AG04449 (cell line): ENCODE data around the gene CFH.
"Not testable (repeated sequence)": the region's sequence is repeated elsewhere in the genome, so short reads cannot be mapped to it uniquely, and the experiment has no call there.

Source experiments
- CTCF ChIA-PET: fragments of 350-600 bp; formaldehyde crosslinking; extraction: SDS; loops from one replicate; lab custom pipeline; 2021; ENCODE audit warnings: antibody characterized with exemption; lab: Yijun Ruan, JAX
- POLR2A ChIA-PET: fragments of 400-600, 350-600 bp; formaldehyde crosslinking; extraction: SDS; loops from one replicate; lab custom pipeline; 2020; ENCODE audit warnings: antibody characterized with exemption, inconsistent platforms; lab: Yijun Ruan, JAX
- DNase-seq: peaks from one replicate; pipeline ENCODE4 v3.0.0-alpha.2; 2010; ENCODE audit warnings: low read depth, low spot score
- H3K4me3 ChIP-seq: 2 replicates; pipeline ENCODE4 v1.5.1; 2011; ENCODE audit warnings: low read depth, mild to moderate bottlenecking, control low read depth, low read length
- TF ChIP-seq, protein P1 (sequence below): IDR thresholded peaks from one replicate; pipeline ENCODE4 v1.5.1; 2011; ENCODE audit warnings: mild to moderate bottlenecking, moderate library complexity, low read length, control low read depth, inconsistent platforms; ENCODE audit not compliant: insufficient read depth; ENCODE audit errors: missing control alignments

Gene CFH

GRCh38 chr1:196723325-196724185, 71.7 kb downstream of the CFH start:
- POLR2A ChIA-PET: no interaction called here
- TF ChIP-seq, protein P1, sequence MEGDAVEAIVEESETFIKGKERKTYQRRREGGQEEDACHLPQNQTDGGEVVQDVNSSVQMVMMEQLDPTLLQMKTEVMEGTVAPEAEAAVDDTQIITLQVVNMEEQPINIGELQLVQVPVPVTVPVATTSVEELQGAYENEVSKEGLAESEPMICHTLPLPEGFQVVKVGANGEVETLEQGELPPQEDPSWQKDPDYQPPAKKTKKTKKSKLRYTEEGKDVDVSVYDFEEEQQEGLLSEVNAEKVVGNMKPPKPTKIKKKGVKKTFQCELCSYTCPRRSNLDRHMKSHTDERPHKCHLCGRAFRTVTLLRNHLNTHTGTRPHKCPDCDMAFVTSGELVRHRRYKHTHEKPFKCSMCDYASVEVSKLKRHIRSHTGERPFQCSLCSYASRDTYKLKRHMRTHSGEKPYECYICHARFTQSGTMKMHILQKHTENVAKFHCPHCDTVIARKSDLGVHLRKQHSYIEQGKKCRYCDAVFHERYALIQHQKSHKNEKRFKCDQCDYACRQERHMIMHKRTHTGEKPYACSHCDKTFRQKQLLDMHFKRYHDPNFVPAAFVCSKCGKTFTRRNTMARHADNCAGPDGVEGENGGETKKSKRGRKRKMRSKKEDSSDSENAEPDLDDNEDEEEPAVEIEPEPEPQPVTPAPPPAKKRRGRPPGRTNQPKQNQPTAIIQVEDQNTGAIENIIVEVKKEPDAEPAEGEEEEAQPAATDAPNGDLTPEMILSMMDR: peak; percentile 64
- CTCF ChIA-PET: interaction anchor here (0.6 to 1.4 kb wide), 5 partner anchors 11 to 629 kb away, joined by 3 to 4 read pairs (median 3); no protein-coding TSS in a partner anchor
- no peak overlapping the region for H3K4me3 ChIP-seq
- DNase-seq: no peak

- POLR2A ChIA-PET: no interaction called here
- CTCF ChIA-PET: no interaction called here
- no peak overlapping the region for H3K4me3 ChIP-seq
- no peak for DNase-seq
- TF ChIP-seq, protein P1: peak; percentile 2
These were observed 80.7 kb downstream of the CFH start for GRCh38 chr1:196732526-196732925.

DNA sequence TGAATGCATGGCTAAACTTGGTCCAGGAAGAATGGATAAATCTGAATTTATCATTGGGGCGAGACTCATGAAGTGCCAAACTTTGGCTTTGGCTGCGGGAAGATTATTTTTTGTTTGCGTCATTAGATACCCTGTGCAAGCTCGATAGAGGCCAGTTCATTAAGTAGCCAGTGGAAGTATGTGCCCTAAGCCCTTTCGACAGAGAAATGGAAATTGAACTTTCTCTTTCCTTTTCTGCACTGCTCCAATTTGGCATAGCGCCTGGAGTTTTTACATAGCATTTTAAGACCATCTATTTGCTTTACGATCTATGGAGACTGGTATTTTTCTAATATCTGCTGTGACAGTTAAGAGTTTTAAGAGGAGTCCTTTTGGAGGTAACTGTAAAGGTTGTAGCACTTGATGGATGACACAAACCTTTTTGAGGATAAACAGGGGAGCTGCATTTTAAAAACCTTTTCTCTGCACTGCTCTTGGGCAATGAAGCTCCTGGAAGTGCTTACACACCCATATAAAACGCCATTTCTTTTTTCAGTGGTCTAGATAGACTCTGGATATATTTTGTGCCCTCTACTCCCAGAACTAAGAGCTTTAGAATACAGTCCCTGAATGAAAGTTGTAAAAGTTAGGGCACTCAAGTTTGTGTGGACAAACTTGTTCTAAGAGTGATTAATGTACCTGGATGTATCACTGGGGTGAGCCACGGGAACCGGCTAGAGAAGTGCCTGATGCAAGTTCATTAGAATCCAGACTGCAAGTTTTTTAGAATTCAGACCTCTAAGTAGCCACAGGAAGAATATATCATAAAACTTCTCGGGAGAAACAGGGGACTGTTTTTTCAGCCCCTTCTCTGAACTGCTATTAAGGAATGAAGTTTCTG, 81.5 kb downstream of the CFH start:
- H3K4me3 ChIP-seq: no peak overlapping the region
- POLR2A ChIA-PET: no interaction called here
- CTCF ChIA-PET: no interaction called here
- TF ChIP-seq, protein P1: no peak
- DNase-seq: no peak

DNA sequence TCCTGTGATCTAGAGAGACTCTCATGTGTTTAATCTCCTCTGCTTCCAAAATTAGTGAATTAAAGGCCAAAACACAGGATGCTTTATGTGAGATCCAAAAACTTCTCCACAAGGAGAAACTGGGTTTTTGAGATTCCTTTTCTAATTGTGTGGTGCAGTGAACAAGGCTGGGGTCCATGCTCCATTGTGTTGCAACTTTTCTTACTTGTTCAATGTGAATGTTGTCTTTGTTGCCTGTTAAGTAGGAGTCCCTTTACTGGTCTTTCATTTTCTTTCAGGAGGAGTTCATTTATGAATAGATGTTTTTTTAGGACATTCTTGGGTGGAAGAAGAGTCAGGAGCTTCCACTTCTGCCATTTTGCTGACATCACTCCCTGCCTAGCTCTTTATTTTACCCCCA, 82.2 kb downstream of the CFH start:
- no peak overlapping the region for H3K4me3 ChIP-seq
- ChIA-PET CTCF (interaction anchor here (1.2 kb wide), 1 partner anchor 10 kb away, joined by 4 read pairs; no protein-coding TSS in a partner anchor), POLR2A (no interaction called here)
- TF ChIP-seq, protein P1: no peak
- DNase-seq: no peak

DNA sequence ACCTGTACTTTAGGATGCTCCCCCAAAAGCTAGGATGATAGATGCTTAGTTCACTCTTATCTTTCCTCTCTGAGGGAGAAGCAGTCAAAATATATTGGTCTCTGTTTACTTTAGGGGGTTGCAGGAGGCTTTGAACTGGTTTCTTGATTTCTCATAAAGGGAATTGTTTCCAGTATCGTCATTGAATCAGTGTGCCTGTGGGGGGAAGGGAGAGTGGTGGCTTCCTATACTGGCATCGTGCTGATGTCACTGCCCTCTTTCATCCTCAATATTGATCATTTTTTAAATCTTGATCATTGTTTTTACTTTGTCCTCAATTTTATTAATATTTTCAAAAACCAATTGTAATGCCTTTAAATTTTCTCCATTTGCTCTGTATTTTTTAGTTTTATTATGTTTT, 82.6 kb downstream of the CFH start:
- H3K4me3 ChIP-seq: no peak overlapping the region
- TF ChIP-seq, protein P1: no peak
- ChIA-PET POLR2A (no interaction called here), CTCF (interaction anchor here (1.2 kb wide), 1 partner anchor 11 kb away, joined by 4 read pairs; no protein-coding TSS in a partner anchor)
- DNase-seq: no peak

- ChIA-PET CTCF (no interaction called here), POLR2A (no interaction called here)
- no peak for DNase-seq
- H3K4me3 ChIP-seq: no peak overlapping the region
- TF ChIP-seq, protein P1: no peak
These were observed 86.9 kb downstream of the CFH start for GRCh38 chr1:196738730-196739129.

DNA sequence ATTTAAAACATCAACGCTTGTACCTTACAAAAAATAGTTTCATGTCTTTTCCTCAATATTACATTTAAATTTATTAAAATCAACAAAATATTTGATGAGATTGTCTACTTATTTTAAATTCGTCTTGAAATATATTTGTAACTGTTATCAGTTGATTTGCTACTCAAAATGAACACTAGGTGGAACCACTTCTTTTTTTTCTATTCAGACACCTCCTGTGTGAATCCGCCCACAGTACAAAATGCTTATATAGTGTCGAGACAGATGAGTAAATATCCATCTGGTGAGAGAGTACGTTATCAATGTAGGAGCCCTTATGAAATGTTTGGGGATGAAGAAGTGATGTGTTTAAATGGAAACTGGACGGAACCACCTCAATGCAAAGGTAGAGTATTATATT, 91.4 kb downstream of the CFH start:
- CTCF ChIA-PET, POLR2A ChIA-PET, DNase-seq, H3K4me3 ChIP-seq: not testable (repeated sequence)

- H3K4me3 ChIP-seq, CTCF ChIA-PET, POLR2A ChIA-PET, DNase-seq: not testable (repeated sequence)
These were observed 113.3 kb downstream of the CFH start for GRCh38 chr1:196765019-196765740.
